Keratinocyte (primary cell): ENCODE measurements around the gene UBL5. TPM values are rescaled to one million over a fixed set of nuclear protein-coding genes. Genes with fewer than 3 reads are reported as not detected.

Experiments
- DNase-seq: peaks from one replicate; pipeline ENCODE4 v3.0.0-alpha.2; 2011; ENCODE audit warnings: low read depth, missing footprints, low spot score
- FAIRE-seq: peaks from 2 replicates; lab custom pipeline; 2011; peaks lifted over from hg19 to GRCh38; lab: Jason Lieb, UNC
- H2AFZ ChIP-seq: 2 replicates; pipeline ENCODE4 v1.6.0; 2012; ENCODE audit warnings: low read length, control low read depth, inconsistent platforms; ENCODE audit not compliant: control insufficient read depth
- H3K27ac ChIP-seq: 2 replicates; pipeline ENCODE4 v1.5.1; 2011; ENCODE audit warnings: low read length; ENCODE audit not compliant: control insufficient read depth, insufficient read depth
- H3K27me3 ChIP-seq: 3 replicates; pipeline ENCODE4 v1.6.0; 2011; ENCODE audit warnings: low read length; ENCODE audit not compliant: control insufficient read depth, insufficient read depth; ENCODE audit errors: extremely low read depth
- H3K36me3 ChIP-seq, 2 experiments: 2 replicates in 1 of 2; 3 replicates in 1 of 2; pipeline ENCODE4 v1.5.1; 2011; ENCODE audit warnings: low read length in 2 of 2, mild to moderate bottlenecking in 1 of 2; ENCODE audit not compliant: control insufficient read depth in 2 of 2, insufficient read depth in 2 of 2; ENCODE audit errors: extremely low read depth in 1 of 2
- H3K4me1 ChIP-seq: 3 replicates; pipeline ENCODE4 v1.5.1; 2011; ENCODE audit warnings: low read length; ENCODE audit not compliant: control insufficient read depth, insufficient read depth; ENCODE audit errors: extremely low read depth
- H3K4me2 ChIP-seq: 3 replicates; pipeline ENCODE4 v1.6.0; 2011; ENCODE audit warnings: low read depth, low read length; ENCODE audit not compliant: control insufficient read depth, insufficient read depth; ENCODE audit errors: extremely low read depth
- H3K4me3 ChIP-seq, 3 experiments: fragments of 200-600 bp in 1 of 3; sonication (generic) in 1 of 3; 2 replicates in 2 of 3; 3 replicates in 1 of 3; pipeline ENCODE4 v1.5.1; 2011 to 2016; ENCODE audit warnings: low read length in 3 of 3, mild to moderate bottlenecking in 3 of 3, control low read depth in 2 of 3, inconsistent platforms in 1 of 3, low read depth in 1 of 3, mixed read lengths in 1 of 3, mixed run types in 1 of 3, moderate library complexity in 1 of 3; ENCODE audit not compliant: control insufficient read depth in 2 of 3, insufficient read depth in 2 of 3; ENCODE audit errors: extremely low read depth in 1 of 3
- H3K79me2 ChIP-seq: 2 replicates; pipeline ENCODE4 v1.6.0; 2012; ENCODE audit warnings: low read length; ENCODE audit not compliant: control insufficient read depth, insufficient read depth
- H3K9ac ChIP-seq: 3 replicates; pipeline ENCODE4 v1.6.0; 2011; ENCODE audit warnings: low read length; ENCODE audit not compliant: control insufficient read depth, insufficient read depth; ENCODE audit errors: extremely low read depth
- H3K9me1 ChIP-seq: 3 replicates; pipeline ENCODE4 v1.6.0; 2011; ENCODE audit warnings: low read length; ENCODE audit not compliant: control insufficient read depth, insufficient read depth; ENCODE audit errors: extremely low read depth
- H3K9me3 ChIP-seq: 2 replicates; pipeline ENCODE4 v1.5.1; 2012; ENCODE audit warnings: low read depth, low read length; ENCODE audit not compliant: control insufficient read depth
- H4K20me1 ChIP-seq: 3 replicates; pipeline ENCODE4 v1.6.0; 2011; ENCODE audit warnings: low read length; ENCODE audit not compliant: control insufficient read depth, insufficient read depth; ENCODE audit errors: extremely low read depth
- EZH2 ChIP-seq: IDR thresholded peaks from one replicate; pipeline ENCODE4 v1.6.1; 2012; ENCODE audit warnings: inconsistent platforms, mild to moderate bottlenecking, low read length, moderate library complexity
- dilution Hi-C: fragments of 300-500 bp; cut with MboI; formaldehyde crosslinking; loops from one replicate; pipeline ENCODE4 v1.7.0; 2020; ENCODE audit warnings: low sequenced_read_pairs; ENCODE audit not compliant: extremely low pct_ligation_motif_present
- polyA plus RNA-seq, 5 experiments: library from polyadenylated mRNA; depleted of rRNA in 3 of 5; stranded (reverse) in 3 of 5; stranded (forward) in 1 of 5; unstranded in 1 of 5; fragments of >200 nt; gene quantifications; 1 replicate in 1 of 5; 2 replicates in 3 of 5; 3 replicates in 1 of 5; pipeline versions ENCODE4 v1.2.1 to v1.2.3, GENCODE V29; 2011 to 2012; ENCODE audit warnings: missing spikeins in 2 of 5, low read depth in 1 of 5, low replicate concordance in 1 of 5
- TF ChIP-seq, protein P1 (sequence below), 3 experiments: IDR thresholded peaks in 1 of 3; conservative IDR thresholded peaks in 1 of 3; optimal IDR thresholded peaks in 1 of 3; 2 replicates in 2 of 3; 3 replicates in 1 of 3; pipeline versions ENCODE3 to v1.5.1; 2011; ENCODE audit warnings: low read length in 3 of 3, mild to moderate bottlenecking in 3 of 3, moderate library complexity in 2 of 3, control low read depth in 1 of 3, inconsistent platforms in 1 of 3; ENCODE audit not compliant: insufficient read depth in 2 of 3; ENCODE audit errors: extremely low read depth in 1 of 3

The UBL5 gene
- polyA plus RNA-seq, 1 donor (not counting 4 experiments of a cell fraction or from before 2014, with no cell fraction given) = 995 TPM

GRCh38 chr19:9856609-9857008 is 28.9 kb downstream of the UBL5 start:
- Histone ChIP-seq H4K20me1 (no peaks in the 10 kb centered on the region), H3K79me2 (no peaks in the 10 kb centered on the region), H3K27ac (no peak overlapping the region), H3K9me1 (no peaks in the 10 kb centered on the region), H2AFZ (no peak overlapping the region), H3K4me3 (no peak overlapping the region), H3K9me3 (no peaks in the 10 kb centered on the region), H3K9ac (no peak overlapping the region), H3K36me3 (no peaks in the 10 kb centered on the region), H3K4me1 (peaks cover 11% of the 10 kb centered on the region), H3K27me3 (peaks cover 8% of the 10 kb centered on the region), H3K4me2 (no peak overlapping the region)
- no peak for FAIRE-seq
- dilution Hi-C loops = no loop called here
- no peak for DNase-seq
- TF ChIP-seq, protein P1, sequence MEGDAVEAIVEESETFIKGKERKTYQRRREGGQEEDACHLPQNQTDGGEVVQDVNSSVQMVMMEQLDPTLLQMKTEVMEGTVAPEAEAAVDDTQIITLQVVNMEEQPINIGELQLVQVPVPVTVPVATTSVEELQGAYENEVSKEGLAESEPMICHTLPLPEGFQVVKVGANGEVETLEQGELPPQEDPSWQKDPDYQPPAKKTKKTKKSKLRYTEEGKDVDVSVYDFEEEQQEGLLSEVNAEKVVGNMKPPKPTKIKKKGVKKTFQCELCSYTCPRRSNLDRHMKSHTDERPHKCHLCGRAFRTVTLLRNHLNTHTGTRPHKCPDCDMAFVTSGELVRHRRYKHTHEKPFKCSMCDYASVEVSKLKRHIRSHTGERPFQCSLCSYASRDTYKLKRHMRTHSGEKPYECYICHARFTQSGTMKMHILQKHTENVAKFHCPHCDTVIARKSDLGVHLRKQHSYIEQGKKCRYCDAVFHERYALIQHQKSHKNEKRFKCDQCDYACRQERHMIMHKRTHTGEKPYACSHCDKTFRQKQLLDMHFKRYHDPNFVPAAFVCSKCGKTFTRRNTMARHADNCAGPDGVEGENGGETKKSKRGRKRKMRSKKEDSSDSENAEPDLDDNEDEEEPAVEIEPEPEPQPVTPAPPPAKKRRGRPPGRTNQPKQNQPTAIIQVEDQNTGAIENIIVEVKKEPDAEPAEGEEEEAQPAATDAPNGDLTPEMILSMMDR (optimal IDR thresholded peaks at IDR 0.05 in 1 of 3, IDR thresholded peaks at IDR 0.05 in 1 of 3, conservative IDR thresholded peaks at IDR 0.05 in 1 of 3; ENCODE audit: extremely low read depth in 1 of 3, insufficient read depth in 2 of 3, low read length in 3 of 3) = no peak
- no peak for TF ChIP-seq EZH2

- H3K4me1 ChIP-seq = peaks cover 11% of the 10 kb centered on the region
- no peaks in the 10 kb centered on the region for H3K9me3 ChIP-seq
- H4K20me1 ChIP-seq = no peaks in the 10 kb centered on the region
- DNase-seq (no peak), FAIRE-seq (no peak)
- H3K27me3 ChIP-seq = peaks cover 9% of the 10 kb centered on the region
- dilution Hi-C loops = no loop called here
- H3K4me3 ChIP-seq = no peak overlapping the region
- H3K36me3 ChIP-seq = no peaks in the 10 kb centered on the region
- H3K4me2 ChIP-seq = no peak overlapping the region
- no peaks in the 10 kb centered on the region for H3K79me2 ChIP-seq
- H2AFZ ChIP-seq = no peak overlapping the region
- TF ChIP-seq, protein P1 (optimal IDR thresholded peaks at IDR 0.05 in 1 of 3, IDR thresholded peaks at IDR 0.05 in 1 of 3, conservative IDR thresholded peaks at IDR 0.05 in 1 of 3; ENCODE audit: extremely low read depth in 1 of 3, insufficient read depth in 2 of 3, low read length in 3 of 3) = no peak
- TF ChIP-seq EZH2 = no peak
- no peak overlapping the region for H3K27ac ChIP-seq
- H3K9me1 ChIP-seq = no peaks in the 10 kb centered on the region
- H3K9ac ChIP-seq = no peak overlapping the region
These were observed 29.5 kb downstream of the UBL5 start for GRCh38 chr19:9857076-9857721.
